ENCODE data around the gene HAUS6.

HAUS6 gene

GRCh38 chr9:19122490-19123042 is 19.9 kb upstream of the HAUS6 start:
- no peaks in the 10 kb centered on the region for H4K20me1 ChIP-seq (ENCODE audit: insufficient read depth, low read length)
- no peaks in the 10 kb centered on the region for H3K9me3 ChIP-seq (replicated peaks; ENCODE audit: insufficient read depth, low read length)
- no peaks in the 10 kb centered on the region for H3K4me1 ChIP-seq (ENCODE audit: low read length)
- H3K36me3 ChIP-seq (replicated peaks; ENCODE audit: insufficient read depth, low read length): no peaks in the 10 kb centered on the region
- H3K9ac ChIP-seq (ENCODE audit: low read length): no peak overlapping the region
- H2AFZ ChIP-seq (ENCODE audit: low read length): no peak overlapping the region
- no peak overlapping the region for H3K4me3 ChIP-seq (ENCODE audit: low read length)
- H3K4me2 ChIP-seq (ENCODE audit: low read depth, low read length): no peak overlapping the region
- TF ChIP-seq CTCF (IDR thresholded peaks at IDR 0.05; ENCODE audit: low read length) (no peak), EZH2phosphoT487 (IDR thresholded peaks at IDR 0.05; ENCODE audit: low read length) (no peak), EZH2 (optimal IDR thresholded peaks at IDR 0.05; ENCODE audit: low read depth, low read length) (no peak)
- no peaks in the 10 kb centered on the region for H3F3A ChIP-seq (ENCODE audit: insufficient read depth, low read length)
- H3K79me2 ChIP-seq (ENCODE audit: low read length): peaks cover 6% of the 10 kb centered on the region; the same call in 1 of the 2 replicates
- no peaks in the 10 kb centered on the region for H3K9me2 ChIP-seq (replicated peaks; ENCODE audit: insufficient read depth, low read length)
- H3K27ac ChIP-seq (ENCODE audit: low read length): no peak overlapping the region
- DNase-seq: no peak
- H3K27me3 ChIP-seq (replicated peaks; ENCODE audit: insufficient read depth, low read length): no peaks in the 10 kb centered on the region

GRCh38 chr9:19120877-19121276 is 18.2 kb upstream of the HAUS6 start:
- H3F3A ChIP-seq (ENCODE audit: insufficient read depth, low read length): no peaks in the 10 kb centered on the region
- no peaks in the 10 kb centered on the region for H3K9me2 ChIP-seq (replicated peaks; ENCODE audit: insufficient read depth, low read length)
- H3K4me1 ChIP-seq (ENCODE audit: low read length): no peaks in the 10 kb centered on the region
- H3K9me3 ChIP-seq (replicated peaks; ENCODE audit: insufficient read depth, low read length): no peaks in the 10 kb centered on the region
- DNase-seq: no peak
- H2AFZ ChIP-seq (ENCODE audit: low read length): no peak overlapping the region
- TF ChIP-seq EZH2 (optimal IDR thresholded peaks at IDR 0.05; ENCODE audit: low read depth, low read length) (no peak), EZH2phosphoT487 (IDR thresholded peaks at IDR 0.05; ENCODE audit: low read length) (no peak), CTCF (IDR thresholded peaks at IDR 0.05; ENCODE audit: low read length) (no peak)
- H3K4me3 ChIP-seq (ENCODE audit: low read length): no peak overlapping the region
- no peaks in the 10 kb centered on the region for H3K27me3 ChIP-seq (replicated peaks; ENCODE audit: insufficient read depth, low read length)
- H3K9ac ChIP-seq (ENCODE audit: low read length): no peak overlapping the region
- no peaks in the 10 kb centered on the region for H3K79me2 ChIP-seq (ENCODE audit: low read length)
- no peak overlapping the region for H3K4me2 ChIP-seq (ENCODE audit: low read depth, low read length)
- no peaks in the 10 kb centered on the region for H3K36me3 ChIP-seq (replicated peaks; ENCODE audit: insufficient read depth, low read length)
- no peaks in the 10 kb centered on the region for H4K20me1 ChIP-seq (ENCODE audit: insufficient read depth, low read length)
- no peak overlapping the region for H3K27ac ChIP-seq (ENCODE audit: low read length)

- Histone ChIP-seq H3F3A (ENCODE audit: insufficient read depth, low read length) (no peaks in the 10 kb centered on the region), H3K9ac (ENCODE audit: low read length) (no peak overlapping the region), H3K4me2 (ENCODE audit: low read depth, low read length) (no peak overlapping the region), H3K27ac (ENCODE audit: low read length) (no peak overlapping the region), H4K20me1 (ENCODE audit: insufficient read depth, low read length) (no peaks in the 10 kb centered on the region), H3K9me3 (replicated peaks; ENCODE audit: insufficient read depth, low read length) (no peaks in the 10 kb centered on the region), H2AFZ (ENCODE audit: low read length) (no peak overlapping the region), H3K36me3 (replicated peaks; ENCODE audit: insufficient read depth, low read length) (no peaks in the 10 kb centered on the region), H3K79me2 (ENCODE audit: low read length) (no peaks in the 10 kb centered on the region), H3K27me3 (replicated peaks; ENCODE audit: insufficient read depth, low read length) (no peaks in the 10 kb centered on the region), H3K9me2 (replicated peaks; ENCODE audit: insufficient read depth, low read length) (no peaks in the 10 kb centered on the region), H3K4me1 (ENCODE audit: low read length) (no peaks in the 10 kb centered on the region), H3K4me3 (ENCODE audit: low read length) (no peak overlapping the region)
- DNase-seq: no peak
- TF ChIP-seq CTCF (IDR thresholded peaks at IDR 0.05; ENCODE audit: low read length): no peak
- TF ChIP-seq EZH2 (optimal IDR thresholded peaks at IDR 0.05; ENCODE audit: low read depth, low read length): no peak
- no peak for TF ChIP-seq EZH2phosphoT487 (IDR thresholded peaks at IDR 0.05; ENCODE audit: low read length)
Observed at GRCh38 chr9:19119801-19120440, 17.2 kb upstream of the HAUS6 start.
